SK-N-SH treated with all-trans-retinoic acid at 6 μM for 48 hours (cell line): ENCODE data around the gene ZNF236.

Experiments used
- ATAC-seq: fragments of 200-7000 bp; cut with Tn5 transposase; 3 replicates; pipeline ENCODE4 v1.9.1; 2020; ENCODE audit warnings: mild to moderate bottlenecking, moderate library complexity
- ARNTL ChIP-seq: fragments of 450-650 bp; formaldehyde crosslinking; IDR thresholded peaks from 2 replicates; pipeline ENCODE4 v1.5.0; 2020; ENCODE audit warnings: low read depth, mild to moderate bottlenecking, moderate library complexity, borderline replicate concordance
- BACH2 ChIP-seq: fragments of 250-450 bp; sonication (Bioruptor Pico); IDR thresholded peaks from 2 replicates; pipeline ENCODE4 v1.9.0; 2021; ENCODE audit warnings: mild to moderate bottlenecking, borderline replicate concordance
- CREB5 ChIP-seq: fragments of 250-450 bp; sonication (Bioruptor Pico); IDR thresholded peaks from 2 replicates; pipeline ENCODE4 v1.5.1; 2020; ENCODE audit warnings: low read depth, mild to moderate bottlenecking, moderate library complexity
- CSDC2 ChIP-seq: fragments of 250-450 bp; sonication (Bioruptor Pico); IDR thresholded peaks from 2 replicates; pipeline ENCODE4 v1.5.0; 2020; ENCODE audit warnings: mild to moderate bottlenecking, moderate library complexity
- ESRRG ChIP-seq: fragments of 250-450 bp; sonication (Bioruptor Pico); IDR thresholded peaks from 2 replicates; pipeline ENCODE4 v1.6.1; 2021; ENCODE audit warnings: mild to moderate bottlenecking
- GLIS3 ChIP-seq: fragments of 250-450 bp; sonication (Bioruptor Pico); IDR thresholded peaks from 2 replicates; pipeline ENCODE4 v1.5.0; 2020; ENCODE audit warnings: mild to moderate bottlenecking, moderate library complexity
- ISL1 ChIP-seq: fragments of 250-450 bp; sonication (Bioruptor Pico); IDR thresholded peaks from 2 replicates; pipeline ENCODE4 v2.1.2; 2022; ENCODE audit warnings: mild to moderate bottlenecking, moderate library complexity
- OSR1 ChIP-seq: fragments of 250-450 bp; sonication (Bioruptor Pico); IDR thresholded peaks from 2 replicates; pipeline ENCODE4 v1.8.0; 2022; ENCODE audit warnings: moderate library complexity, mild to moderate bottlenecking, inconsistent platforms
- PATZ1 ChIP-seq: fragments of 250-450 bp; sonication (Bioruptor Pico); IDR thresholded peaks from 2 replicates; pipeline ENCODE4 v1.8.0; 2020; ENCODE audit warnings: mild to moderate bottlenecking, moderate library complexity, borderline replicate concordance
- POU6F1 ChIP-seq: fragments of 250-450 bp; sonication (Bioruptor Pico); IDR thresholded peaks from 2 replicates; pipeline ENCODE4 v1.8.0; 2021; ENCODE audit warnings: low read depth, mild to moderate bottlenecking, moderate library complexity, borderline replicate concordance
- PPARA ChIP-seq: fragments of 250-450 bp; sonication (Bioruptor Pico); IDR thresholded peaks from 2 replicates; pipeline ENCODE4 v1.5.0; 2020; ENCODE audit warnings: mild to moderate bottlenecking, borderline replicate concordance
- RARB ChIP-seq: fragments of 250-450 bp; sonication (Bioruptor Pico); IDR thresholded peaks from 2 replicates; pipeline ENCODE4 v1.8.0; 2021; ENCODE audit warnings: mild to moderate bottlenecking, moderate library complexity
- SNAI2 ChIP-seq: fragments of 250-450 bp; sonication (Bioruptor Pico); IDR thresholded peaks from 2 replicates; pipeline ENCODE4 v1.5.0; 2020; ENCODE audit warnings: mild to moderate bottlenecking, moderate library complexity
- TCF4 ChIP-seq: fragments of 250-450 bp; sonication (Bioruptor Pico); IDR thresholded peaks from 2 replicates; pipeline ENCODE4 v1.8.0; 2021; ENCODE audit warnings: mild to moderate bottlenecking, moderate library complexity, borderline replicate concordance
- TOX ChIP-seq: fragments of 250-450 bp; sonication (Bioruptor Pico); IDR thresholded peaks from 2 replicates; pipeline ENCODE4 v1.8.0; 2021; ENCODE audit warnings: mild to moderate bottlenecking, moderate library complexity, borderline replicate concordance
- TSHZ2 ChIP-seq: fragments of 250-450 bp; sonication (Bioruptor Pico); IDR thresholded peaks from 2 replicates; pipeline ENCODE4 v1.5.0; 2020; ENCODE audit warnings: mild to moderate bottlenecking, moderate library complexity
- ZFP3 ChIP-seq: fragments of 250-450 bp; sonication (Bioruptor Pico); IDR thresholded peaks from 2 replicates; pipeline ENCODE4 v1.5.0; 2020; ENCODE audit warnings: mild to moderate bottlenecking, moderate library complexity
- ZFP30 ChIP-seq: fragments of 450-650 bp; formaldehyde crosslinking; IDR thresholded peaks from 2 replicates; pipeline ENCODE4 v1.5.0; 2022; ENCODE audit warnings: mild to moderate bottlenecking, moderate library complexity
- ZNF565 ChIP-seq: fragments of 450-650 bp; formaldehyde crosslinking; conservative IDR thresholded peaks from 2 replicates; pipeline ENCODE4 v1.5.0; 2020; ENCODE audit warnings: low read depth, mild to moderate bottlenecking, moderate library complexity
- TF ChIP-seq, protein P1 (sequence below): fragments of 250-450 bp; sonication (Bioruptor Pico); IDR thresholded peaks from 2 replicates; pipeline ENCODE4 v1.5.1; 2021; ENCODE audit warnings: mild to moderate bottlenecking, moderate library complexity

The ZNF236 gene

DNA sequence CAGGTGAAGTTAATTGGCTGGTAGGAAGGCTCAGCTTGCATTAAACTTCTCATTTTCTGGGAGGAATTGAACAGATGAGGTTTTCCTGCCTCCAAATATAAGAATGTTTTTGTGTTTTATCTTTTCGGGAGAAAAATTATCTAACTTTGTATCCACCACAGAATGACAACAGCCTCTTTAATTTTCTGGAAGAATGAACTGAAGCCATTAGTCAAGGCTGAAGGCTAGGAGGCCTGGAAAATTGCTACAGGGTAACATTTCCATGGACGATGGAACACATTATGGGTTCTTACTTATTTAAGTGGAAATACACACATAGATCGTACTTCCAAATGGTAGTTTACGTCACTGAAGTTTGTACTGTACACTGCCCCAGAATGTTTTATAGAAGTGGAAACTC lies 28.0 kb upstream of the ZNF236 start:
- TF ChIP-seq ESRRG (CRISPR knock-in tag) = no peak
- no peak for TF ChIP-seq ZFP3 (CRISPR knock-in tag)
- no peak for TF ChIP-seq GLIS3 (CRISPR knock-in tag)
- TF ChIP-seq ZFP30 (CRISPR knock-in tag) = no peak
- no peak for TF ChIP-seq TOX
- no peak for TF ChIP-seq CSDC2
- TF ChIP-seq ARNTL (CRISPR knock-in tag) = no peak
- no peak for TF ChIP-seq TSHZ2 (CRISPR knock-in tag)
- no peak for TF ChIP-seq ZNF565 (CRISPR knock-in tag)
- TF ChIP-seq OSR1 (CRISPR knock-in tag) = no peak
- TF ChIP-seq RARB (CRISPR knock-in tag) = no peak
- TF ChIP-seq TCF4 (CRISPR knock-in tag) = no peak
- TF ChIP-seq CREB5 (CRISPR knock-in tag) = no peak
- no peak for TF ChIP-seq POU6F1 (CRISPR knock-in tag)
- no peak for TF ChIP-seq SNAI2 (CRISPR knock-in tag)
- TF ChIP-seq, protein P1, sequence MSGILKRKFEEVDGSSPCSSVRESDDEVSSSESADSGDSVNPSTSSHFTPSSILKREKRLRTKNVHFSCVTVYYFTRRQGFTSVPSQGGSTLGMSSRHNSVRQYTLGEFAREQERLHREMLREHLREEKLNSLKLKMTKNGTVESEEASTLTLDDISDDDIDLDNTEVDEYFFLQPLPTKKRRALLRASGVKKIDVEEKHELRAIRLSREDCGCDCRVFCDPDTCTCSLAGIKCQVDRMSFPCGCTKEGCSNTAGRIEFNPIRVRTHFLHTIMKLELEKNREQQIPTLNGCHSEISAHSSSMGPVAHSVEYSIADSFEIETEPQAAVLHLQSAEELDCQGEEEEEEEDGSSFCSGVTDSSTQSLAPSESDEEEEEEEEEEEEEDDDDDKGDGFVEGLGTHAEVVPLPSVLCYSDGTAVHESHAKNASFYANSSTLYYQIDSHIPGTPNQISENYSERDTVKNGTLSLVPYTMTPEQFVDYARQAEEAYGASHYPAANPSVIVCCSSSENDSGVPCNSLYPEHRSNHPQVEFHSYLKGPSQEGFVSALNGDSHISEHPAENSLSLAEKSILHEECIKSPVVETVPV (CRISPR knock-in tag) = no peak
- no peak for TF ChIP-seq BACH2 (CRISPR knock-in tag)
- TF ChIP-seq PPARA = no peak
- TF ChIP-seq ISL1 (CRISPR knock-in tag) = no peak

DNA sequence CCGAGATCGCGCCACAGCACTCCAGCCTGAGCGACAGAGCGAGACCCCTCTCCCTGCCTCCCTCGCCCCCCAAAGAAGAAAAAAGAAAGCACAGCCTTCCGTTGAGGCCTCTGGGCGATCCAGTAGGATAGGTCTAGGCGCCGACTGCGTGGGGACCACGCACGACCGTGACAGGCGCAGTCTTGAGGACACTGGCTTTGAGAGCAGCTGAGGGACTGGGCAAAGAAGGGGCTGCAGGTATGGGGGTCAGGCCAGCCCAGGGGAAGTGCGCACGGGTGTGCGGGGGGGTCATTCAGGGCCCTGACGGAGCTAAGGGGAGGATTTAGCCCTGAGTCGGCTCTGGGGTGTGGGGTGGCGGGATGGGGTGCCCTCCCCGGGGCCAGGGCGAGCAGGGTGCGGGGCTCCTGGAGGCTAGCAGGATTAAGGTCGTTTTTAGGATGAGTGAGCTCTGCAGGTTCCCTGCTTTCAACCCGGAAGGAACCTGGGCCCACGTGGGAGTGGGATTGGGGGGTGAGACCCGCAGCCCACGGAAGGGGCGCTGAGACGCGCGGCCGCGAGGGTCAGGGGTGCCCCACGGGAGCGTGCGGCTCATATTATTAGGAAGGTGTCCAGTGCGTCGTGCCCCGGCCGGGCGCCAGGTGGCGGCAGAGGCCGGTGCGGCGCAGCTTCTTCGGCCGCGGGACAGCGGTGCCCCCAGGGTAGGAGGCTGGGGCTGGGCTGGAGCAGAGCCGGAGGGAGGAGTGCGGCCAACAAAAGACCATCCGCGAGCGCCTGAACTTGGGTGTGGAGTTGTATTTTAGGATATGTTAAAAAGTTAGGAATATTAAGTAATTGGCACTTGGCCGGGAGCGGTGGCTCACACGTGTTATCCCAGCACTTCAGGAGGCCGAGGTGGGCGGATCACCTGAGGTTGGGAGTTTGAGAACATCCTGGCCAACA lies 20.5 kb upstream of the ZNF236 start:
- TF ChIP-seq TOX (no peak), ZNF565 (CRISPR knock-in tag) (no peak)
- ATAC-seq = peak; percentile 98

More for the DNA sequence above, 28.0 kb upstream of the ZNF236 start:
- no peak for ATAC-seq

DNA sequence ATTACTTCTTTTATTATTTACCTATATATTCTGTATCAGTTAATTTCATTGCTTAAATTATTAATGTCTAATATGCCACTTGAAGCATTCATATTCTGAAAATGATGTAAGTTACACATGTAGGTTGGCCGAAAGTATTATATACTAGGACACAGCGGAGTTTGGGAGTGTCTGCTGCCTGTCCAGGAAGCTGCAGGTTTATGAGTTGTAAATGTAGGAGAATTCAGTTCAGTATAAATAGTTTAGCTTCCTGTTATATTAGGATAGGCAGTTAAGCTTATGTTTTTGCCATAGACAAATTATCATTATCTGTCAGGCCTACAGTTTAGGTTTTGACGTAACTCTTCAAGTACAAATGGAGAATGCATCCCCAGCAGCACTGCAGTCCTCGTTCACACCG lies 18.9 kb upstream of the ZNF236 start:
- ATAC-seq = no peak
- TF ChIP-seq BACH2 (CRISPR knock-in tag) (no peak), GLIS3 (CRISPR knock-in tag) (no peak), POU6F1 (CRISPR knock-in tag) (no peak), ESRRG (CRISPR knock-in tag) (no peak), TSHZ2 (CRISPR knock-in tag) (no peak), PATZ1 (CRISPR knock-in tag) (no peak), ZNF565 (CRISPR knock-in tag) (no peak), RARB (CRISPR knock-in tag) (no peak)
- TF ChIP-seq, protein P1 (CRISPR knock-in tag) = no peak
